GM12875 (cell line): ENCODE measurements around the gene LXN.

Experiments used
- H3K4me3 ChIP-seq: one replicate; pipeline ENCODE4 v1.5.1; 2011; ENCODE audit warnings: low read depth, low read length, control low read depth
- TF ChIP-seq, protein P1 (sequence below): IDR thresholded peaks from 2 replicates; pipeline ENCODE4 v1.5.1; 2011; ENCODE audit warnings: low read depth, mild to moderate bottlenecking, control low read depth, inconsistent platforms, low read length, moderate library complexity, borderline replicate concordance; ENCODE audit not compliant: insufficient read depth

Gene LXN, protein sequence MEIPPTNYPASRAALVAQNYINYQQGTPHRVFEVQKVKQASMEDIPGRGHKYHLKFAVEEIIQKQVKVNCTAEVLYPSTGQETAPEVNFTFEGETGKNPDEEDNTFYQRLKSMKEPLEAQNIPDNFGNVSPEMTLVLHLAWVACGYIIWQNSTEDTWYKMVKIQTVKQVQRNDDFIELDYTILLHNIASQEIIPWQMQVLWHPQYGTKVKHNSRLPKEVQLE

DNA sequence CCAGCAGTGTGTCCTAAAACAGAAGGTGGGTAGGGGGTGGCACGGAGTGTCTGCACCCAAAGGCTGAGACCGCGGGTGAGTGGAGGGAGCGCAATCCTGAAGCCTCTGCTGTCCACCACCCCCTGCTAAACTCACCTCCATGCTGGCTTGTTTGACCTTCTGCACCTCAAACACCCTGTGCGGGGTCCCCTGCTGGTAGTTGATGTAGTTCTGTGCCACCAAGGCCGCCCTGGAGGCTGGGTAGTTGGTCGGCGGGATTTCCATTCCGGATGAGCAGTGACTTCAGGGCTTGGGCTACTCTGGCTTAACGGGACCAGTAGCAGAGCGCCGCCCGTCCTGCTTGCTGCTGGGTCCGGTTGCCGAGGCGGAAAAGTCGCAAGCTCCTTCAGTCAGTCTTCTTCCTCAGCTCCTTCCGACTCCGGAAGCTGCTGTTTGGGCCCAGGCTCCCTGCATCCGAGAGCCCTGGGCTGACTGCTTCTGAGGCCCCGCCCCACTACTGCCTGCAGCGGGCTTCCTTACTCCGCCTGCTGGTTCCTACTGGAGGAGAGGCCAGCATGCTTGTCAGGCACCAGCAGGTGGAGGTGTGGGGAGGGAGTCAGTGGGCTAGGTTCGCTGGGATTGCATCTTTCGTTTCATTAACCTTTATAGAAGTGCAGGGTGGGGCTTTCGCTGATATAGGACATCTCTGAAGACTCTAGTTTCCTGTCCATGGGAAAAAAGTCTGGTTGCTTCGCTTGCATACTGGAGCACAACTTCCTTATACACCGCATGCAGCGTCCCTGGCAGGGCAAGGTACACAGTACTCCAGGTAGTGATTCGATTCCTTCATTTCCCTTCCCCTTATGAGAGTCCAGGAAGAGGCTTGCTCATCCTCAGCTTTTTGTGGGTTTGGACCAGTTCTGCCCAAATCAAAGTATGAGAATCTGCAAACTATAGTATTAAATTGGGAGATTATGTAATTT is at the start of gene LXN:
Gene LXN, minus strand, starts transcription at position 434 of the 962 bp plus-strand sequence. Its CDS starts 170 bp downstream, at position 264.
- H3K4me3 ChIP-seq: peak within 1 kb of the TSS; percentile 74
- TF ChIP-seq, protein P1, sequence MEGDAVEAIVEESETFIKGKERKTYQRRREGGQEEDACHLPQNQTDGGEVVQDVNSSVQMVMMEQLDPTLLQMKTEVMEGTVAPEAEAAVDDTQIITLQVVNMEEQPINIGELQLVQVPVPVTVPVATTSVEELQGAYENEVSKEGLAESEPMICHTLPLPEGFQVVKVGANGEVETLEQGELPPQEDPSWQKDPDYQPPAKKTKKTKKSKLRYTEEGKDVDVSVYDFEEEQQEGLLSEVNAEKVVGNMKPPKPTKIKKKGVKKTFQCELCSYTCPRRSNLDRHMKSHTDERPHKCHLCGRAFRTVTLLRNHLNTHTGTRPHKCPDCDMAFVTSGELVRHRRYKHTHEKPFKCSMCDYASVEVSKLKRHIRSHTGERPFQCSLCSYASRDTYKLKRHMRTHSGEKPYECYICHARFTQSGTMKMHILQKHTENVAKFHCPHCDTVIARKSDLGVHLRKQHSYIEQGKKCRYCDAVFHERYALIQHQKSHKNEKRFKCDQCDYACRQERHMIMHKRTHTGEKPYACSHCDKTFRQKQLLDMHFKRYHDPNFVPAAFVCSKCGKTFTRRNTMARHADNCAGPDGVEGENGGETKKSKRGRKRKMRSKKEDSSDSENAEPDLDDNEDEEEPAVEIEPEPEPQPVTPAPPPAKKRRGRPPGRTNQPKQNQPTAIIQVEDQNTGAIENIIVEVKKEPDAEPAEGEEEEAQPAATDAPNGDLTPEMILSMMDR: peak; percentile 63

DNA sequence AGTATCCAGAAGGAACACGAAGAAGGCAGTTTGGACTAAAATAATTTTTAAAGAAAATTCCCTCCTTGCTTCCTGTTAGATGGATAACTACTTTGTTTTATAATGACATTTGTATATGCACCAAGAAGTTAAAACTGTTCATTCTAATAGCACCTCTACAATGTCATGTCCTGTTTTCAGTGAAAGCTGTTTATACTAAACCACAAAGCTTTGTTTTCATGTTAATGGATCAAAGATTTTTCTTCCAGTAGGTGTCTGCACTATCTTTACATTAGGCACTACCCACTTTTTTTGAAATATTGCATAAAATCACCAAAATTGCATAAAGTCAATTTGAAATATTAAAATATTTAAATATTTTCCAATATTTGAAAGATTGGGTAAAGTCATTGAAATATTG is 49.7 kb upstream of the LXN start:
- no peak overlapping the region for H3K4me3 ChIP-seq
- TF ChIP-seq, protein P1: no peak

DNA sequence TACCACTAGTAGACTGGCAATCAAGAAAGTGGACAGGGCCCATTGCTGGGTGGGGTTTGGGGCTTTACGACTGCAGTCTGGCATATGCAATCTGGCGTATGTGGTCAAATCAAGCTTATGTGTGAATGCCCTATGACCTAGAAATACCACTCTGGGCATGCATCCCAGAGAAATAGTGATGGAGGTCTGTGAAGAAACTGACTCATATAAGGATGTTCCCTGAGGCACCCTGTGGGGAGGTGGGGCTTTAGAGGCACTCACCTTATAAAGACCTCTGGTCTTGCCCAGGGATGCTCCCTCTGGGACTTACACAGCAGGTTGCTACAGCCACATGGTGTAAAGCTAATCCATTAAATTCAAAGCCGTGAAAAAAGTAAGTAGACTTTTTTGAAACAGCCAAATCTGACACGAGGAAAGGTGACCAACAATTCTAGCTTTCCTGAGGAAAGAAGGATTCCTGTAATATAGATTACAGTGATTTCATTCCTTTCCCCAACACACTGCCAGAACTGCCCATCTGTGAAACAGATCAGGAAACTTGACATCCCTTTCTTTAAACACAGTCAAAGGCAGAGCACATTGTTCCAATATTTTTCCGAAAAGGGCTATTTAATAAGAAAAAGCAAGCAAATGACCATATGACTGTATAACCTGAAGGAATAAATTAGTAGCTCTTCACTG is 46.2 kb upstream of the LXN start:
- TF ChIP-seq, protein P1: no peak
- H3K4me3 ChIP-seq: no peak overlapping the region

DNA sequence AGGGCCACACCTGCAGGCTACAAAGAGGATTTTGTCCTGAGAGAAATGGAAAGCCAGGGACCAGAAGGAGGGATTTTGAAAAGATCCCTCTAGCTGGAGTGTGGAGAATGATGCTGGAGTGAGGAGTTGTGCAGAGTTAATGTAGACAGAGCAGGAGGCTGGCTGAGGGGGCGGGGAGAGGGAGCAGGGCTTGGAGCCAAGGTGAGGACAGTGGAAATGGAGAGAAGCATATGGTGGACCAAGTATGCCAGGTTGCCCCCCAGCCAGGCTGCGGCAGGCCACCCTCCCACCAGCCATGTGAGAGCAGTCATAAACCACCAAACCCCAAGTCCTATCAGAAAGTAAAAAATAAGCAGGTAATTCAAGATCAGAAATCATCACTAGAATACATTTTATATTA is 45.1 kb upstream of the LXN start:
- TF ChIP-seq, protein P1: no peak
- H3K4me3 ChIP-seq: no peak overlapping the region

DNA sequence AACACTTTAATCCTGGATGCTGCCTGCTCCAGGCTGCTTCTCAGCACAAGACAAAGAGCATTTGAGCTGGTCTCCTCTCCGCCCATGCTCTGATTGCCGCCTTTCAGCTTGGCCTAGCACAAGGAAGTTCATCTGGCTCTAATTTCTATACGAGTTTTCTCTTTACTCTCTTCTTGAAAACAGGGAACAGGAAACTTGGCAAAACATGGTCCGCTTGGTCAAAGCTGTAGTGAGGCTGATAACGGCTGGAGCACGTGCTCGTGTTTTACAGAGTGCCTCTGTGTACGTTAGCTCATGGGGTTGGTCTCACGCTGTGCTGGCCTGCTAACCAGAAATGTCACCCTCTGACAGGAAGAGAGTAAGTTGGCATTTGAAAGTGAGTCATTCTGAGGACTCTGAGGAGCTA is 40.6 kb upstream of the LXN start:
- TF ChIP-seq, protein P1: no peak
- H3K4me3 ChIP-seq: no peak overlapping the region

DNA sequence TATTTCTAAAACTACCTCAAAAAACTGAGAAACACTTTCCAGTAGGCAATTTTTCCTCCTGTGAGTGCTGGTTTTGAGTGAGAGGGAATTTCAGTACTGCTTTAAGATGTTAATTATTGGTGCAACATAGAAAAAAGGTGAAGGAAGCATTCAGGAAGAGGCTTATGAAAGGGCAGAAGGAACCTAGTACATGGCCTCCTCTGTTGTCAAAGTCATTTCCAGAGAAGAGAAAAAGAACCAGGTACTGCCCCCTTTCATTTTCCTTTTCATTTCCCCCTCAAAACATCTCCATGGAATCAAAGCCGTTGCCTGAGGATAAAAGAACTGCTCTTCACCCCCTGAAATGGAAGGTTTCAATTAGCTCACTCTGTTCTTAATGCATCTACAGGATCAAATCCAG is 40.0 kb upstream of the LXN start:
- TF ChIP-seq, protein P1: no peak
- no peak overlapping the region for H3K4me3 ChIP-seq

DNA sequence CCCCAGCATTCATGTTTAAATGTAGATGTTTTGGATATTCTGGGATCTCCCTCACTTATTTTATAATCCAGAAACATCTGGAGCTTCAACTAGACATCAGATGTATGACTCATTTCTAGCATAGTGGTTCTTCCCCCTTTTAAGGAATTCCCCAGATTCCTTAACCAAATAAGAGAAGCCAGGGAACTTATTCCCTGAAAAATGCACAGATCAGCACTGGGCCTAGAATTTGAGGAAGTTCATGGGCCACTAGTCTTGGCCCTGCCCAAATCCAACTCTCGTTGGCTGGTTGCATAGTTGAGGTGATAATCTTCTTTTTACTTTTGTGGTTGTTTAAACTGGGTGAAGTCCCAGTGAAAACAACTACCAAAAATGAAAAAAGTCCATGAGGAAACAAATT is 39.4 kb upstream of the LXN start:
- H3K4me3 ChIP-seq: no peak overlapping the region
- TF ChIP-seq, protein P1: no peak
